Erythroblast (primary cell): ENCODE results near the gene EPS8.

ENCODE experiments used
- GATA1 ChIP-seq: IDR thresholded peaks from 2 replicates; pipeline ENCODE4 v1.6.1; 2011; ENCODE audit warnings: low read depth, mild to moderate bottlenecking, control low read depth, low read length, moderate library complexity
- POLR2A ChIP-seq: IDR thresholded peaks from 2 replicates; pipeline ENCODE4 v1.6.1; 2011; ENCODE audit warnings: mild to moderate bottlenecking, low read length

DNA sequence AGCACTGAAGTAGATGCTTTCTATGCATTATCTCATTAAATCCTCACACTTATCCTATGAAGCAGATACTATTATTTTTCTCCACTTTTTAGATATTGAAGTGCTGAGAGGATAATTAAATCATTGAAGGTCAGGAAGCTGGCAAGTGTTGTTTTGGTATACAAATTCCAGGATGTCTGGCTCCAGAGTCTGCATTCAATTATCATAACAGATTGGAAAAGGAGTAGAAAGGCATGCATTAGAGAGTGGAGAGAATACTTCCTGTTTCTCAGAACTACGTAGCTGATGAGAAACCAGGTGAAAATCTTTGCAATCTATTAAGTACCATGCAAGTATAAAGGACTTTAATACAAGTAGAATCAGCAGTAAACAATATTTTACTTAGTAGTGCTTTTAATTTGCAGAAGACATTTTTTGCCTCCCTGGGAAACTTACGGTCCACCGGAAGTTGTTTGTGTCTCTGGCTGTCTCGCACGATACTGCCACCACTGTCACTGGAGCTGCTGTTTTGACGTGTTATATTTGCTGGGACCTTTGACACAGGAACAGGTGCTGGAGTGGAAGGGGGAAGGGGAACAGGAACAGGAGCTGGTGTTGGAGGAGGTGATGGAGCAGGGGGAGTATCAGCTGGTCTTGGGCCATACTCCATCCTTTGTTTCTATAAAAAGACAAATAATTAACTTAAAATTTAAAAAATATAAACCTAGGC is 158.0 kb downstream of the EPS8 start:
- TF ChIP-seq POLR2A (no peak), GATA1 (no peak)
